Ureter (tissue), 1 donor: Measurements from ENCODE around the gene KRT13. TPM values are rescaled to one million over a fixed set of nuclear protein-coding genes. Genes with fewer than 3 reads are reported as not detected.
"Not testable (repeated sequence)": the region's sequence is repeated elsewhere in the genome, so short reads cannot be mapped to it uniquely, and the experiment has no call there.

Source experiments
- DNase-seq: peaks from one replicate; pipeline ENCODE4 v3.0.0-alpha.2; 2020; ENCODE audit warnings: low spot score
- total RNA-seq: library from RNA; stranded (reverse); gene quantifications from one replicate; pipeline ENCODE4 v1.2.4, GENCODE V29; 2023
- donor health status: DM: yes; HTN: yes; CAD: no.

The KRT13 gene
- total RNA-seq = 2,358 TPM

DNA sequence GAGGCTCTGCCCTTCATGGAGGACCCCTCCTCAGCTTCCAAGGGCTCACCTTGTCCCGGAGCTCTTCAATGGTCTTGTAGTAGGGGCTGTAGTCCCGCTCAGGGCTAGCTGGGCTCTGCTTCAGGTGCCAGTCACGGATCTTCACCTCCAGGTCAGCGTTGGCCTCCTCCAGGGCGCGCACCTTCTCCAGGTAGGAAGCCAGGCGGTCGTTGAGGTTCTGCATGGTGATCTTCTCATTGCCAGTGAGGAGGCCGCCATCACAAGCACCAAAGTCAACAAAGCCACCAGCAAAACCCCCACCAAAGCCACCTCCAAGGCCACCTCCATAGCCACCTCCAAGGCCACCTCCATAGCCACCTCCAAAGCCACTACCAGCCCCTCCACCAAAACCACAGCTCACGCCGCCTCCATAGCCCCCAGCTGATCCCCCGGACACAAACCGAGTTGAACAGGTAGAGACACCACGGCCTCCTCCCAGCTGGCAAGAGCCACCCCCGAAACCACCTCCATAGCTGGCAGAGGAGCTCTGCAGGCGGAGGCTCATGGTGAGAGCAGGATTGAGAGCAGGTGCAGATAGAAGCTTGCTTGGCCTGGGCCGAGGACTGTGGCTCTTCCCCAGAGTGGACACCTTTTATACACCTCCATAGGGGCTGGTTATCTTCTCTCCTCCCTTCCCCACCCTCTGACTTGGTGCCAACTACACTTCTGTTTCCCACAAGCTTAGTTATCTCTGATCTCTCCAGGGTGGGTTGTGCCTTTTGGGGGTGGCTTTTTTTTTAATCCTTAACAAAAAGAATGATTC lies at the start of gene KRT13:
Gene KRT13, minus strand, starts transcription at position 606 of the 802 bp plus-strand sequence. Its CDS starts 62 bp downstream, at position 544.
- peak; percentile 73 for DNase-seq

- no peak for DNase-seq
Observed at GRCh38 chr17:41553987-41554680, 48.7 kb upstream of the KRT13 start.

GRCh38 chr17:41553176-41553575 lies 47.8 kb upstream of the KRT13 start:
- no peak for DNase-seq

- no peak for DNase-seq
Observed at GRCh38 chr17:41552455-41552854, 47.0 kb upstream of the KRT13 start.

DNA sequence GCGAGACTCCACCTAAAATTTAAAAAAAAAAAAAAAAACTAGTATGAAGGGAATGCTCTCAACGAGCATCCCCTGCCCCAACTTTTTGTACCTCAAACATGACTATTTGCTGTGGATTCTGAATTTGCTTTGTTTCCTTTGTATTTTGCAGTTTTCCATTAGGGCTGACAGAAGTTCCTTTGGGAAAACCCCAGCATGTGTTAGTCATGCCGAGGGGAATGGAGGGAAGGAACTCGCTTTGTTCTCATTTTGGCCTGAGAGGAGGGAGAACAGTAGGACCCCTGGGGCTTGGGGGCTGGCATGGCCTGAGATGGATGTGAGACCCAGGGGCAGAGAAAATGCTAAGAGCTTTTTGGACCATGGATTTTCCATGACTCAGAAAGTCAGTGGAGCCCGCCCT lies 46.0 kb upstream of the KRT13 start:
- DNase-seq = no peak

DNA sequence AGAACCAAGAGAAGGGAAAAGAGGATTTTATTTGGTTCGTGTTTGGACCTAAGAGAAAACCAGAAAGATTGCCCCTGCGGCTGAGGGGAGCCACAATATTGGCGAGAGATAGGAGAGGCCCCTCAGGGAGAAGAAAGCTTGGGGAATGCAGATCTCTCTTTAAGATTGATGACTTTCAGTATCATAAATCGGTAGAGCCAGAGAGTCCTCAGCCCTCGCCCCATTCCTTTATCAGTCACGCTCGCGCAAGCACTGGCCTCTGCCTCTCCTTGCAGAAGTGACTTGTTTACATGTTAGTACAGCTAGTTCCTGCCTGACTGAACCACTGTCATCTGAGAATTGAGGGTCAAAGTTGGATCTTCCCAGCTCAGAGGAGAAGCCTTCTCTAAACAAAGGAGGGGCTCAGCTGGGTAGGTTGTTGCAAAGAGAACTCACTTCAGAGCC lies 44.2 kb upstream of the KRT13 start:
- peak; percentile 59 for DNase-seq

- DNase-seq = peak; percentile 91
Observed at GRCh38 chr17:41548844-41549595, 43.6 kb upstream of the KRT13 start.

DNA sequence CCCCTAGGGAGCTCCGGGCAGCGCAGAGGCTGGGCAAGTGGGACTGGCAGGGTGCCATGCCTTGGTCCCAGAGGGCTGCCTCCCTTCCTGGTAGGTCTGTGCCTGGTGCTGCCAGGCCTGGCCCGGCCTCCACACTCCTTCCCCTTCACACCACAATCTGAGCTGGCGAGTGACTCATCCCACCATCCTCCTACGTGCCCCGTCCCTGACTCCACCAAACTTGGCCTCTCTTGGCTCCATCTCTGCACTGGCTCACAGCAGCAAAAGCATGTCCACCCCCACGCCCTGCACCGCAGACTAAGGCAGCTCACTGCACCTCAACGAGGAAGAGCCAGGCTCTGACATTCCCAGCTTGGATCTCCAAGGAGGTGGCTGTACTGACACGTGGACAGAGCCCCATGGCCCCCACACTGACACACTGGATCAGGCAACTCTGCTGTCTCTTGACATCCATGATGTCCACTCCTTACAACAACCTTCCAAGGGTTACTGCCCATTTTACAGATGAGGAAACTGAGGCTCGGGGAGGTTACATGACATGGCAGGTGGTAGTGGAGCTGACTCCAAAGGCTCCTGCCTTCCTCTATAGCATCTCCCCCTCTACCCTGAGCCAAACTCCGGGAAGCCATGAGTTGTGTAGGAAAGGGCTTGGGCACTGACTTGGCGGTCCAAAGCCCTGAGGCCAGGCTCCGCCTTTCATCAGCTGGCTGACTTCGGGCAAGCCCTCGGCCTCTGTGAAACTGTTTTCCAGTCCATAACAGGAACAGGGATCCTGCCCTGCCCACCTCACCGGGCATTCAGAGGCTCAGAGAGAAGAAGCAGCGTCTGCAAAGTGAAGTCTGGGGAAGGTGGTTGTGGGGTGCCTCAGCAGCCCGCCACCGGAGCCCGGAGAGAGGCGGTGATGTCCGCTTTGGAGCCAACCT lies 42.8 kb upstream of the KRT13 start:
- peak; percentile 84 for DNase-seq

GRCh38 chr17:41547378-41547841 lies 42.0 kb upstream of the KRT13 start:
- no peak for DNase-seq

- DNase-seq = no peak
Observed at GRCh38 chr17:41546819-41547218, 41.4 kb upstream of the KRT13 start.

DNA sequence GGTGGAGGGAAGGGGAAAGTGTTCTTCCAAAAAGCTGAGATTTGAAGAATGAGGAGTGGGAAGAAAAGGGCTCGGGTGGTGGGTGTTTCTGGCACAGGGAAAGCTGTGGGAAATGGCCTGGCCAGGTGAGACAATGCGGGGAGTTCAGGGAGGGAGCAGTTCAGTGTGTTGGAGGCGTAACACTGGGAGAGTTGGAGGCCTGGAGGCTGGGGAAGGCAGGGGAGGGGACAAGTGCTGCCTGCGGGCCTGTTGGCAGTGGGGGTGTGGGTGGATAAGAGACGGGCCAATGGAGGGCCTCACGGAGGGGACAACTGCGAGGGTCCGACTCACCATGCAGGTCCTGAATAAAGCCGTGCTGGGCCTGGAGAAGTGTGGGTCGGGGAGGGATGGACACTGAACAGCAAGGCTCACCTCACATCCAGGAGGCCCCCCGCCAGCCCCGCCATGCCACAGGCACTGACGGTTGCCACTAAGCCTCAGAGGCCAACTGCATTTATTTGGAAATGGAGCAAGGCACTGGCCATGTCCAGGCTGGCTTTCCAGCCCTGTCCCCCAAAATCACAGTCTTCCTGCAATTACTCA lies 40.5 kb upstream of the KRT13 start:
- no peak for DNase-seq

GRCh38 chr17:41544935-41545334 lies 39.5 kb upstream of the KRT13 start:
- no peak for DNase-seq

DNA sequence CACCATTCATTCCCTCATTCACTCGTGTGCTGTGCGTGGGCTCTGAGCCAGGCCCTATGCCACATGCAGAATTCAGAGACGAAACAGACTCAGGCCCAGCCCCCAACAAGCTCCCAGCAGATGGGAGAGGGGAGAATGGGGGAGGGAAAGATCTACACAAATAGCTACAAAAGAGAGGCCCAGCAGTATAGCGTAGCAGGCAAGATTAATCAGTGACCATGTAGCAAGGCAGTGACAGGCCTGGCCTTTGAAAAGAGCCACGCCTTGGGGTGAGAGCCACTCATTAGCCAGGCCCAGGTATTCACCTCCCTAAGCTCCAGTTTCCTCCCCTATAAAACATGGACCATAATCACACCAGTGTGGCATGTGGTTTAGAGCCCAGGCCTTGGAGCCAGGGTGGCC lies 39.1 kb upstream of the KRT13 start:
- no peak for DNase-seq

- DNase-seq = not testable (repeated sequence)
Observed at GRCh38 chr17:41542786-41543185, 37.4 kb upstream of the KRT13 start.

- no peak for DNase-seq
Observed at GRCh38 chr17:41542357-41542756, 36.9 kb upstream of the KRT13 start.

DNA sequence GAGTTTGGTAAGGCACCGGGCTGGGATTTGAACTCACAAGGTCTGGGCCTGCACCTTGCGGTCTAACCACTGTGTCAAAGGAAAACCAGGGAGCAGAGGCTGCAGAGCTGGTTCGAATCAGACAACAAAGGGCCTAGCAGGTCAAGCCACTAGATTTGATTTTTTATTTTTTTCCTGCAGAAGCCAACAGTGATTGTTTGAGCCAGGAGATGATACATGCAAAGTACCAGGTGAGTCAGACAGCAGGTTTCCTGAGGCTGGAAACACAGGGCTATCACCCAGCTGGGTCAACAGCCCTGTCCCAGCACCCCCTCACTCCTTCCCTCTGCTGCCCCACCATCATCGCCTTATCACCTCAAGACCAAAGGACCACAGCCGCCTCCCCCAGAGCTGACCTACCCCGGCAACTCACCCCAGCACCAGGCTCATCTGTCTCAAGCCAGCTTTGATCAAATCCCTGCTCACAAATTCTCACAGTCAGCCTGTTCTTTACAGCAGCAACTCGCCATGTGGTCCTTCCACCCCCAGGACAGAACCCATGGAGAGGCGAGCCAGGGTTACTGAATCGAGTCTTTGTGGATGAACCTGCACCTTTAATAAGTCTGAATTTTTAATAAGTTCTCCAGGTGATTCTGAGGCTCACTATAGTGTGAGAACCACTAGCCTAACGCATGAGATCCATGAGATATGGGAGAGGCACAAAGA lies 35.7 kb upstream of the KRT13 start:
- no peak for DNase-seq

DNA sequence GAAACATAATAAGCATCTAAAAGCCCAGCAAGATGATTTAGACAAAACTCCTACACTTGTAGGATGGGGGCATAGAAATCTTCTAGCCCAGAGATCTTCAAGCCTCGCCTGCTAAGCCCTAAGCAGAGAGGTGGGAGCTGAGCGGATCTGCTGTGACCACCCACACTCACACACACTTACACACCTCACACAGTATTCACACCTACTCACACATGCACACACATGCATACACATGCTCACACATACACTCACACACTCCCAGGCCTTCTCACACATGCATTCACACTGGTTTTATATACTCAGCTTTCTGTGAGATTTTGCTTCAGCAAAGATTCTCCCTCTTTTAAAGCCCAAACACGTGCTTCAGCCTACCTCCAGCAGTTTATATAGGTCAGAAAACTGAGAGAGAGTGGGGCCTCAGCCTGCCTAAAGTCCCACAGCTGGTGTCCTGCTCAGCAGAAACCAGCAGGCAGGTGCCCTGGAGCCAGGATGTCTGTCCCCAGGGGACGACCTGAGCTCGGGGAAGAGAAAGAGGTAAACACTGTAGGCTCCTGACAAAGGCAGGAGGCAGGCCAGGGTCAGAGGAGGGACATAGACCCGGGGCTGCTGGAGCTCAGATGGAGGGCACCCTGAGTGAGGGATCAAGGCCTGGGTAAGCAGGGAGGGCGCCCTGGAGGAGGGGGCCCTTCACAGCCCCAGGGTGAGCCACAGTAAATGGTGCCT lies 34.7 kb upstream of the KRT13 start:
- DNase-seq = no peak

DNA sequence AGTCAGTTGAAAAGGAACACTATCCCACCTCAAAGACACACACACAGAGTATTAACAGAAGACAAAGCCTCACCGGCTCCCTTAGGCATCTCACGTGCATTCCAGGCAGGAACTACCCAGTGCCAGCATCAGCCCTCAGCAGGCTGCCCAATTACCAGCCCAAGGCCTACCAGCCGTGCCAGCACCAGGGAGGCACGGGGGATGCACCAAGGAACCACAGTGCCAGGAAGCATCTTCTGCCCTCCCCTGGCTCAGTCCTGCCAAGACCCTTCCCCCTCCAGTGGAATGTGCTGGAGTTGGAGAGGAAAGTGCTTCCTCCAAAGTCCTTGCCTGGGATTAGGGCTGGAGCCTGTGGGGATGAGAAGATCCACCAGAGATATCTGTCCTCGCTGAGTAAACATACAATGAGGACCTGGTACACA lies 33.7 kb upstream of the KRT13 start:
- no peak for DNase-seq

DNA sequence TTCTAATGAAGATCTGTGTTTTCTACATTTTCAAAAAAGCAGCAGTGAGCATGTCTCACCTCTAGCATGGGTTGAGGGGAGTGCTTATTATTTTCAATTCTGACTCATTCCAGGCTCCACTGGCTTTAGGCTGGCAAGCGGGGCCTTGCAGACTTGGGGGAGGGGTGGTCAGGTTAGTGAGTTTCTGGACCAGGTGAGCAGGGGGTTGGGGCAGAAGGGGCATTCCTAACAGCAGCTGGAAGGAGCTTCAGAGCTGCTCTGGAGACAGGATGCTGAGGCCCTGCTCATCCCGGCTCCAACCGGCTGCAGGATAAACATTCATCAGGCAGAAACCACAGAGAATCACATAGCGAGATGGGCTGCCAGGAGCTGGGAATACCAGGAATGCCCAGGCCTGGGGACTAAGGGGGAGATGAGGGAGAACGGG lies 33.2 kb upstream of the KRT13 start:
- no peak for DNase-seq
